GM11168 (cell line): ENCODE measurements around the gene PSG7.
"Not testable (repeated sequence)": the region's sequence is repeated elsewhere in the genome, so short reads cannot be mapped to it uniquely, and the experiment has no call there.

Experiments
- in situ Hi-C: fragments of 300-500 bp; cut with MboI; formaldehyde crosslinking; loops from one replicate; pipeline ENCODE4 v1.12.0; 2022; ENCODE audit warnings: low sequenced_read_pairs; ENCODE audit not compliant: unreplicated experiment

Gene PSG7

GRCh38 chr19:42917634-42918033, 19.4 kb downstream of the PSG7 start, which contains the start of gene PSG6:
Gene PSG6, minus strand, starts transcription at chr19:42917894. Its CDS starts 102 bp downstream, at chr19:42917792.
- in situ Hi-C loops = not testable (repeated sequence)

DNA sequence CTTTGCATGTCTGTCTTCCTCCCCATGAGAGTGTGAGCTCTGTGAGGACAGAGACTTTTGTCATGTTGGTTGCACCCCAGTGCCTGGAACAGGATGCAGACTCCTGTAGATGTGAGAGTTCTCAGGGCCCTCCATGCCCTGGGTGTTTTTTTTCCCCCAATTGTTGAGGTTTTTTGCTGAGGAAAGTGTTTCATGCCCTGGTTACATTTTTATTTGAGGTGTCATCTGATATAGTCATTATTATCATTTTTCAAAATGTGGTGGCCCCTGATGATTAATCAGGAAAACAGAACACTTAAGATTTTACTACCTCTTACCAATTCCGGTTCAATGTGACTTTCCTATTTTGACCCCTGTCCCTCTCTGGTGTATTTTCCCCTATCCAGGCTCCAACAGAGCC, 20.1 kb downstream of the PSG7 start:
- in situ Hi-C loops = not testable (repeated sequence)

DNA sequence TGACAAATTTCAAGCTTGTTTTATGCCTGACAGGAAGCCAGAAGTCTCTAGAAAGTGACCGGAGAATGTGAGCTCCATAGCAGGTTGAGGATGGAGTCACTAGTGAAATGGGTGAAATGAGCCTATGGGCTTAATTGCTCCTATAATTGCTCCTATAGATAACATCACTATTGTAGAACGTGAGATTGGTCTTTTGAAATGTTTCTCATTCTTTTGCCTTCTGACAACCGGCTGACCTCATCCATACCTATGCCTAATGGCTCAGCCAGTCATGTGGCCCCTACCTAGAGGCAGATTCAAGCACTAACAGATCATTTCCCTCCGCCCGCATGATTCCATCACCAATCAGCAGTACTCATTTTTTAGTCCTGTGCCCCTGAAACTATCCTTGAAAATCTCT, 23.5 kb downstream of the PSG7 start:
- in situ Hi-C loops = not testable (repeated sequence)

- in situ Hi-C loops = not testable (repeated sequence)
These were observed 24.1 kb downstream of the PSG7 start for GRCh38 chr19:42912941-42913340.

DNA sequence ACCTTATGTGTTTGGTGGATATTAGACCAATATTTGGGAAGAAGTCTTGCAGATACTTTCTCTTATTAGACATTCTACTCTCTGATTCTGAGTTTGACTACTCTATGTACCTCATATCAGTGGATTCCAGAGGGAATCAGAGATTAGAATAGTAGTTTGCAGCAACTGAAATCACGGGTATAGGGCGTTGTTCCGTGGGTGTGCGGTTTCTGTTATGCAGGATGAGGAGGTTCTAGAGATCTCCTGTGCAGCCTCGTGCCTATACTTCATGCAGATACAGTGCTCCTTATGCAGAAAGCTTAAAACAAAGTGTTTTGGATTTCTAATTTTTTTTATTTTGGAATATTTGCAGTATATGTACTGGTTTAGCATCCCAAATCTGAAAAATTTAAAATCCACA, 25.3 kb downstream of the PSG7 start:
- in situ Hi-C loops = not testable (repeated sequence)

DNA sequence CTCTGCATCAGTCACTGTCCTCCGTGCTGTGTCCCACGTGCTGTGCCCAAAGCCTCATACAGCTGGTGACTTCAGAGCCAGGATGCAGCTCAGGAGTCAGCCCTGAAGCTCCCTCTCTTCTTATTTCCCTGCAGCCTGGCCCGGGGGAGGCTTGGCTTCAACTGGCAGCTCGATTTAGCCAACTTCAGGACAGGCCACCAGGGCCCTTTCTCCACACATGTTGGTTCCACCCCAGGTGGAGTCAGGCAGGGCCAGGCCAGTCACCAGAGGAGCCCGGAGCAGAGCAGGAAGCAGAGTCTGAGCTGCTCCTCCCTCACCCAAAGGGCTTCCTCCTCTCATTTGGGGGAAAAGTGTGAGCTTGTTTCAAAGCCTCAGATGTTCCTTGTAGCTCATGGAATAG, 30.8 kb downstream of the PSG7 start:
- in situ Hi-C loops = not testable (repeated sequence)

- in situ Hi-C loops = not testable (repeated sequence)
These were observed 36.4 kb downstream of the PSG7 start for GRCh38 chr19:42900561-42900960.

DNA sequence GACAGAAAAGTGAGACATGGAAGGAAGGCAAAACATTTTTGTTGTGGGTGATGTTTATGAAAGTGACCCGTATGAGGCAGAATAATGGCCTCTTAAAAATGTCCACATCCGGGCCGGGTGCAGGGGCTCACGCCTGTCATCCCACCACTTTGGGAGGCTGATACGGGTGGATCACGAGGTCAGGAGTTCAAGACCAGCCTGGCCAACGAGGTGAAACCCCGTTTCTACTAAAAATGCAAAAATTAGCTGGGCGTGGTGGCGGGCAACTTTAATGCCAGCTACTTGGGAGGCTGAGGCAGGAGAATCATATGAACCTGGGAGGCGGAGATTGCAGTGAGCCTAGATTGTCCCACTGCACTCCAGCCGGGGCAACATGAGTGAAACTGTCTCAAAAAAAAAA, 37.3 kb downstream of the PSG7 start:
- in situ Hi-C loops = not testable (repeated sequence)

GRCh38 chr19:42899110-42899509, 37.9 kb downstream of the PSG7 start:
- in situ Hi-C loops = not testable (repeated sequence)

DNA sequence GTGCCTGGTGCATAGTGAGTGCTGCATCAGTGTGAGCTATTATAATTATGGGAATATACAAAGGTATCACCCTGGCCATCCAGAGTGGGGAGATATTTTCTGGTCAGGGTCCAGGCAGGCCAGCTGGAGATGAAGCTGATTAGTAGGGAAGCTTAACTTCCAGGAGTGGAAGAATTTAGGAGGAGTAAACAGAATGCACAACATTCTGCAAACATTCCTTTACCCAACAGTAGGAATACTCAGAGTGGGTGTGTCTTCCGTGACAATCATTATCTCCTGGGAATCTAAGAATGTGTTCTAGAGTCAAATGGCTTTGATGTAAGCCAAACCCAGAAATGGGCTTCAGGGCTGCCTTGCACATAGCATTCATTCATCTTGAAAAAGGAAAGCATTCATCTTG, 38.4 kb downstream of the PSG7 start:
- in situ Hi-C loops = not testable (repeated sequence)

- in situ Hi-C loops = not testable (repeated sequence)
These were observed 39.3 kb downstream of the PSG7 start for GRCh38 chr19:42897729-42898128.

- in situ Hi-C loops = not testable (repeated sequence)
These were observed 46.6 kb downstream of the PSG7 start for GRCh38 chr19:42890446-42890845.

DNA sequence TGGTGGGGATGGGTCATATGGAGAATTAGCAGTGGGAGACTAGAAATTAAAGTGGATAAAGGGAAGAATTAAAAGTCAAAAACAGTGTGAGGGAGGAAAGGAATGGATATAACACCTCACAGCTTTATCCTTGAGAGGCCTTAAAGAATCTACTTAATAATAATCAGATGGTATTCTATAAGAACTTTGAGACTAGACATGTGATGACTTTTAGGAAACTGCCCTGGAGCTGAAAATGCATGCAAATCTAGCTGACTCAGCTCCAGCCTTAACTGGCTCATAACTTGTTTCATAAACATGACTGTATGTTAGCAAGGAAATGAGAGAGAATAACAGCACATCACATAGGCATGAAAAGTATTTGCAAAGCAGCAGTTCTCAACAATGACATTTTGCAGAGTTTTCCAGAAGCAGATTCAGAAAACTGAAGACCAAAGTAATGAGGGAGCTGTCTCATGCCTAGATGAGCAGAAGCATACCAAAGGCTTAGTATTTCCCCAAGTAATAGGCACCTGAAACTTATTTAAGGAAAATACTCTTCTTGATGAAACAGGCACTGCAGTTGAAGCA, 49.0 kb downstream of the PSG7 start:
- in situ Hi-C loops = not testable (repeated sequence)

- in situ Hi-C loops = not testable (repeated sequence)
These were observed 54.3 kb downstream of the PSG7 start for GRCh38 chr19:42882730-42883129.

DNA sequence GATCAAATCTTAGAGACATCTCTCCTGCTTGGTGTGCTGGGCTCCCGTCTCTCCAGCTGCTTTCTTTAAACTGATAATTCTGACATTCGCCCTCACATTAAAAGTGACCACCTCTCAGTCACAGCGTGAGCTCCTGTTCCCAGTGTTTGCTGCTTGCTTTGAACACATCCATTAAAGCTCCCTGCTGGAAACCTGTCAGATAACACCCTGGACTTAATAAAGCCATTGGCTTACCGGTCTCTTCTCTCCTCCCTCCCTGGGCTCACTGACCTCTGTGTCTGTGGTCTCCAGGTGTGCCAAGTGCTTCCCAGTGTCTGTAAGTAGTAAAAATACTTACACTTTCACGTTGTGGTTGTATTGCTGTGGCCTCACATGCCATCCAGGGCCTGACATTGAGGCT, 55.0 kb downstream of the PSG7 start:
- in situ Hi-C loops = not testable (repeated sequence)

- in situ Hi-C loops = not testable (repeated sequence)
These were observed 55.7 kb downstream of the PSG7 start for GRCh38 chr19:42881279-42881678.

- in situ Hi-C loops = not testable (repeated sequence)
These were observed 56.4 kb downstream of the PSG7 start for GRCh38 chr19:42880621-42881020.

DNA sequence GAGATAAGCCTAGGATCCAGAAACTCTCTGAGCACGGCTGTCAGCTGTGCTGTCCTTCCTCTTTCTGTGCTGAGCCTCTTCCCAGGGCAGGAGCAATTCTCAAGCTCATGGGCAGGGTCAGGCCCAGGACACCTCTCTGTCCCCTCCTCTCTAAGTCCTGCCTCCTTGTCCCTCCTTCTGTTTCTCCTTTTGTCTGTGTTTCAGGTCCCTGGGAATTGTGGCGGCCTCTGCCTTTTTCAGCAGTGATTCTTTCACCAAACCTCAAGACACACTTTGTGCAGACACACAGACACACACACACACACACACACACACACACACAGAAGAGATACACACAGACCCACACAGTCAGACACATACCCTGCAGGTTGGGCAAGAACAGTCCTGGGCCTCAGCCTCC, 57.4 kb downstream of the PSG7 start, which contains the start of gene PSG1:
Gene PSG1 (minus strand): TSS at position 101 of the 400 bp plus-strand sequence. CDS start 132 bp downstream, outside the sequence.
- in situ Hi-C loops = no loop called here

DNA sequence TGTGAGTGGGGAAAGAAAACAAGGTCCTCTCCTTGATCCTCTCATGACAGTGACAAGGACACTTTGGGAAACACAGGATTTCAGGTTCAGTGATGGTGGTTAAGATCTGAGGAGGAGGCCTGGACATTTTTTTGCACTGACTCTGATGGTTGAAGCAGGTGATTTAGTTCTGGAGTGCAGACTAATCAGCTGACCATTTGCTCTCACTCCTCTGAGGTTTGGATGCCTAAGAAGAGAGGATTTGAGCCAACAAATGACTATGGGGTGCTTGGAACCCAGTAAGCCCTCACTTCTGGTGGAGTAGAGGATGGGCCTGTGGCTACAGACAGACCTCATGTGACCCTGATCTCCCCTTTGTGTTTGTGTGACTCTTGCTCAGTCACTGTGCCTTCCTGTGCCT, 60.4 kb downstream of the PSG7 start:
- in situ Hi-C loops = not testable (repeated sequence)

GRCh38 chr19:42875881-42876280, 61.1 kb downstream of the PSG7 start:
- in situ Hi-C loops = not testable (repeated sequence)

GRCh38 chr19:42874901-42875813, 61.9 kb downstream of the PSG7 start:
- in situ Hi-C loops = not testable (repeated sequence)
